Stimulated activated CD8-positive, alpha-beta memory T cell treated with anti-CD3 and anti-CD28 coated beads, Interleukin-4, amount 100 ng/mL, for 24 hours (primary cell): ENCODE data around the gene MED8.

ENCODE experiments used
- DNase-seq: peaks from one replicate; pipeline ENCODE4 v3.0.0-alpha.2; 2020; ENCODE audit warnings: low read depth

Gene MED8

GRCh38 chr1:43389326-43390313, at the start of gene MED8, which contains the start of gene SZT2:
Gene MED8 (minus strand): TSS chr1:43389800. CDS start chr1:43389764, 36 bp downstream.
Gene SZT2 (plus strand): TSS chr1:43389899. CDS start chr1:43389969, 70 bp downstream.
- DNase-seq, result peak; percentile 86

GRCh38 chr1:43438953-43439581, 49.5 kb upstream of the MED8 start:
- DNase-seq, result no peak

- no peak for DNase-seq
Measured at GRCh38 chr1:43438576-43438952, 49.0 kb upstream of the MED8 start.

- DNase-seq, result no peak
Measured at GRCh38 chr1:43438006-43438405, 48.4 kb upstream of the MED8 start.

GRCh38 chr1:43437031-43437973, 47.7 kb upstream of the MED8 start:
- no peak for DNase-seq

GRCh38 chr1:43436371-43436770, 46.8 kb upstream of the MED8 start:
- DNase-seq, result no peak

GRCh38 chr1:43435146-43436145, 45.8 kb upstream of the MED8 start:
- no peak for DNase-seq

GRCh38 chr1:43434256-43434655, 44.7 kb upstream of the MED8 start:
- no peak for DNase-seq

GRCh38 chr1:43432907-43433306, 43.3 kb upstream of the MED8 start:
- DNase-seq, result no peak

GRCh38 chr1:43432171-43432860, 42.7 kb upstream of the MED8 start:
- DNase-seq, result no peak

- no peak for DNase-seq
Measured at GRCh38 chr1:43431676-43432075, 42.1 kb upstream of the MED8 start.

- DNase-seq, result no peak
Measured at GRCh38 chr1:43430831-43431230, 41.2 kb upstream of the MED8 start.

GRCh38 chr1:43427941-43428340, 38.3 kb upstream of the MED8 start:
- no peak for DNase-seq

- DNase-seq, result no peak
Measured at GRCh38 chr1:43427524-43427923, 37.9 kb upstream of the MED8 start.

GRCh38 chr1:43426221-43426620, 36.6 kb upstream of the MED8 start:
- DNase-seq, result no peak

- no peak for DNase-seq
Measured at GRCh38 chr1:43425045-43425444, 35.4 kb upstream of the MED8 start.

- no peak for DNase-seq
Measured at GRCh38 chr1:43423672-43424550, 34.3 kb upstream of the MED8 start.

GRCh38 chr1:43422995-43423671, 33.5 kb upstream of the MED8 start:
- DNase-seq, result no peak
